GM19239 (cell line): ENCODE results near the gene PEA15.

Source experiments
- DNase-seq: peaks from one replicate; pipeline ENCODE4 v3.0.0; 2011; ENCODE audit warnings: low spot score; ENCODE audit not compliant: insufficient read length
- FAIRE-seq: peaks from 2 replicates; lab custom pipeline; 2011; peaks lifted over from hg19 to GRCh38; lab: Jason Lieb, UNC

Gene PEA15

DNA sequence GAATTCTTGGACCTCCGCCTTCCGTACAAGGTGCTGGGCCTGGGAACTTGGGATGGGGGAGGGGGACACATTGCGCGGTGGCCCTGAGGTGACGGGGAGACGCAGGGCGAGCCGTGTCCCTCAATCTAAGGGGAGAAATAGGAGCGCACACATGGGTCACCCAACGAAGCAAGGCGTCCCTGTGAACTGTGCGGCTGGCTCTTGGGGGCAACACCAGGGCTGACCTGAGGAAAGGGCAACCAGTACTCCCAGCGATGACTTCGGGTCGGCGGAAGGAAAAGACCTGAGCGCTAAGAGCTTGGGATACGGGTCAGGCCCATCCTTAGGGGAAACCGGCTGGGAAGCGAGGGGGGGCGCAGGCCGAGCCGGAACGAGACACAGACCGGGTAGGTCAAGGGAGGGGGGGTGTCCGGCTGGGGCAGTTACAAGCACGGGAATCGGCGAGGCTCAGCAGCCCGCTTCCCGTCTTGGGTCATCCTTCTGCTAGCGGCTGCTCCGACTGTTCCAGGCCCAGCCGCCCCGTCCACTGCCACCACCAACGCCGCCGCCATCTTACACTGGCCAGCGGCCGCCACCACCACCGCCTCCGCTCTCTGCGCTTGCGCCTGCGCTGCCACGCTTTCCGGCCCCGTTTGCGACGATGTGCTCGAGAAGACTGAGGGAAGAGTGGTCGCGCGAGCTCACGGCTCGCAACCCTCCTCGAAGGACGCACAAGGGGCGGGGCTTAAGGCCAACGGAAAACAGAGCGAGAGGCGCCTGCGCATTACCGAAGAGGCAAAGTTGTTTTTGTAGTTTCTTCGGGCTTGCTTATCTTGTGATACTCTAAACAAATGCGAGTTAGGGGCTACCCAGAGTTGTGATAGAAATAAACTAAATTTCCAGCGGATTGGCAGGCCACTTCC is 57.0 kb downstream of the PEA15 start, which contains the start of gene DCAF8:
Gene DCAF8, minus strand, starts transcription at position 657 of the 902 bp plus-strand sequence. CDS start 18,541 bp downstream, outside the sequence.
- peak; percentile 85 for DNase-seq
- FAIRE-seq = peak; percentile 87

DNA sequence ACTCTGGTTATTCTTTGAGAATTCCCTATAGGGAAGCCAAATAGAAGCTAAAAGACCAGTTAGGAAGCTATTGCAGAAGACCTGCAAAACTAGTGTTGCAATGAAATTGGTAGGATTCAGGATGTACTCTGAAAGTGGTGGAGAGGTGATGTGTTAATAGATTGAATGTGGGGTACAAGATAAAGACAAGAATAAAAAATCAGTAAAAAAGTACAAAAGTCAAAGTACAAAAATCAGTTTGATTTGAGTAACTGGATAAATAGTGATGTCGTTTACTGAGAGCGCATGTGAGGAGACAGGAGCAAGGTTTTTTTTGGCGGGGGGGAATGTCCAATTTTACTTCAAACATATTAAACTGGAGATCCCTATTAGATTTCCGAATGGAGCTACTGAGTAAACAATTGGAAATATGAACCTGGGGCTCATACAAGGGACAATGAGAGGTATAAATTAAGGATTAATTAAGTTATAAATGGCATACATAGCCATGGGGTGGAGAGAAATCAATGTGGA is 59.7 kb downstream of the PEA15 start:
- DNase-seq (no peak), FAIRE-seq (no peak)
